Small intestine (tissue), 7 donors: ENCODE measurements around the gene TOR2A. TPM values are rescaled to one million over a fixed set of nuclear protein-coding genes. Genes with fewer than 3 reads are reported as not detected.
"Not testable (repeated sequence)": the region's sequence is repeated elsewhere in the genome, so short reads cannot be mapped to it uniquely, and the experiment has no call there.

ENCODE experiments used
- DNase-seq, 2 donors: peaks; one replicate each; pipeline versions ENCODE4 v3.0.0 to v3.0.0-alpha.2; 2013
- FAIRE-seq: peaks from 2 replicates; lab custom pipeline; 2012; peaks lifted over from hg19 to GRCh38; lab: Jason Lieb, UNC
- H3K27ac ChIP-seq, 3 donors: one replicate each; pipeline ENCODE4 v1.5.1; 2013; ENCODE audit warnings: low read length in 2 of 3, mild to moderate bottlenecking in 2 of 3, control low read depth in 1 of 3, inconsistent platforms in 1 of 3, low read depth in 1 of 3, moderate library complexity in 1 of 3
- H3K27me3 ChIP-seq, 3 donors: one replicate each; pipeline ENCODE4 v1.6.1; 2013; ENCODE audit warnings: low read length in 3 of 3, inconsistent platforms in 1 of 3; ENCODE audit not compliant: control insufficient read depth in 3 of 3, insufficient read depth in 3 of 3
- H3K36me3 ChIP-seq, 3 donors: one replicate each; pipeline ENCODE4 v1.6.1; 2013; ENCODE audit warnings: low read length in 3 of 3, inconsistent platforms in 1 of 3, low read depth in 1 of 3, mild to moderate bottlenecking in 1 of 3, moderate library complexity in 1 of 3; ENCODE audit not compliant: control insufficient read depth in 3 of 3, insufficient read depth in 2 of 3
- H3K4me1 ChIP-seq, 3 donors: one replicate each; pipeline ENCODE4 v1.6.1; 2013; ENCODE audit warnings: low read length in 2 of 3, inconsistent platforms in 1 of 3, low read depth in 1 of 3, mild to moderate bottlenecking in 1 of 3, moderate library complexity in 1 of 3; ENCODE audit not compliant: control insufficient read depth in 3 of 3, insufficient read depth in 2 of 3
- H3K4me3 ChIP-seq, 3 donors: one replicate each; pipeline ENCODE4 v1.5.1; 2013; ENCODE audit warnings: low read length in 3 of 3, control low read depth in 1 of 3, inconsistent platforms in 1 of 3, low read depth in 1 of 3, mild to moderate bottlenecking in 1 of 3, moderate library complexity in 1 of 3
- H3K9me3 ChIP-seq, 2 donors: one replicate each; pipeline ENCODE4 v1.6.1; 2013; ENCODE audit warnings: low read depth in 1 of 2, low read length in 1 of 2; ENCODE audit not compliant: control insufficient read depth in 2 of 2, insufficient read depth in 1 of 2
- WGBS, 3 donors: extraction: QIAGEN DNeasy Blood & Tissue Kit; methylation state at CpG; one replicate each; pipeline ENCODE4 v1.1.7; 2013; 5-methylcytosine and 5-hydroxymethylcytosine counted together
- polyA plus RNA-seq, 4 donors: library from polyadenylated mRNA; stranded (reverse) in 3 of 4; unstranded in 1 of 4; fragments of 200-250 nt in 3 of 4; fragments of 120-200 nt in 1 of 4; gene quantifications; one replicate each; pipeline versions ENCODE4 v1.2.1 to v1.2.3, GENCODE V29; 2013
- donor health status: healthy with polysubstance abuse.
- donor health status: control.
- donor health status: control.
- donor health status: Bipolar disorder and iron deficiency.
- donor health status: healthy.

TOR2A gene
- polyA plus RNA-seq, 4 donors: 13.2 to 24.0 (median 21.1) TPM

DNA sequence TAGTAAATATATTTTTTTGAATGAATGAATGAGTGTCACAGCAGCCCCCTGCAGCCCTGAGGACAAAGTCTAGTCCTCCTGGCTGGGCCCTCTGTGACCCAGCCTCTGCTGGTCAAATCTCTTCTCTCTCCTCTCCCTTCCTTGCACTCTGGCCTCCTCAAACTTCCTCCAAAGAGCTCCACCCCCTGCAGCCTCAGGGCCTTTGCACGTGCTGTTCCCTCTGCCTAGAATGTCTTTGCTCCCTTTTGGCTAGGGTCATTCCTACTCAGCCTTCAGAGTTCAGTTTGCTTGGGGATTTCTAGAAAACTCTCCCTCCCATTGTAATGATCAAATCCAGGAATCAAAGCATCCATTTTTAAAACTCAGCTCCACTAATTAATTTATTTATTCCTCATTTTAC, 30.3 kb upstream of the TOR2A start:
- Histone ChIP-seq H3K27ac (peak overlapping the region in 1 of 3 donors; percentile 18), H3K4me3 (no peak overlapping the region), H3K9me3 (no peaks in the 10 kb centered on the region), H3K27me3 (peaks cover 0 to 45% (median 0%) of the 10 kb centered on the region in 3 donors), H3K36me3 (peaks cover 0 to 2% (median 0%) of the 10 kb centered on the region in 3 donors), H3K4me1 (peaks cover 0 to 4% (median 0%) of the 10 kb centered on the region in 3 donors)
- 75 to 88% (median 82%) methylated on average over 1 of the region's 1 CpG for WGBS, 3 donors
- no peak for FAIRE-seq
- DNase-seq: no peak

DNA sequence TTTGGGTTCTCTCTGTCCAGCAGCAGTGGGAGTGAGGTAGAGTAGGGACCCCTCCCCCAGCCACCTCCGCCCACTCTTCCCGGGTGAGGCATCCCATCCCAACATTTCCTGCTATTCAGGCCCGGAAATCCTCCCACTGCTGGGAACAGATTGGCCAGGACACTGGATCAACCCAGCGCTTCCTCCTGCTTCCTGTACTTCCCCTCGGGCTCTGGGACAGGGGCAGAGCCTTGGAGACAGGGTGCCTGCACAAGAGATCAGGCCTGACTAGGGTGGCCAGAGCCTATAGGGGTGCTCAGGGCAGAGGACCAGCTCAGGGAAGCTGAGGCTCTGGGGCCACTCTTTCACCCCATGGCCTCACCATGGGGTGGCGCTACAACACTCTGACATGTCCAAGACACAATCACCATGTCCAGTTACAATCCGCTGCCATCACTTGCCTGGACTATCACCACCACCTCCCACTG, 28.9 kb upstream of the TOR2A start:
- DNase-seq (peak in 1 of 2 donors; percentile 43), FAIRE-seq (no peak)
- Histone ChIP-seq H3K9me3 (no peaks in the 10 kb centered on the region), H3K27me3 (peaks cover 0 to 39% (median 0%) of the 10 kb centered on the region in 3 donors), H3K36me3 (peaks cover 0 to 2% (median 0%) of the 10 kb centered on the region in 3 donors), H3K4me1 (peaks cover 0 to 2% (median 0%) of the 10 kb centered on the region in 3 donors), H3K27ac (peak overlapping the region in 1 of 3 donors; percentile 41), H3K4me3 (no peak overlapping the region)
- WGBS, 3 donors: 36 to 55% (median 45%) methylated on average over 7 of the region's 7 CpGs

- FAIRE-seq (no peak), DNase-seq (no peak)
- Histone ChIP-seq H3K36me3 (peaks cover 0 to 2% (median 0%) of the 10 kb centered on the region in 3 donors), H3K9me3 (no peaks in the 10 kb centered on the region), H3K27me3 (peaks cover 0 to 37% (median 0%) of the 10 kb centered on the region in 3 donors), H3K4me3 (no peak overlapping the region), H3K27ac (peak overlapping the region in 1 of 3 donors; percentile 49), H3K4me1 (no peaks in the 10 kb centered on the region)
- WGBS, 3 donors: 41 to 56% (median 43%) methylated on average over 16 of the region's 16 CpGs
Measured at GRCh38 chr9:127762111-127762676, 27.1 kb upstream of the TOR2A start.

GRCh38 chr9:127761491-127761956, 26.4 kb upstream of the TOR2A start:
- H3K4me1 ChIP-seq: no peaks in the 10 kb centered on the region
- WGBS, 3 donors: 30 to 59% (median 50%) methylated on average over 5 of the region's 5 CpGs
- FAIRE-seq (no peak), DNase-seq (no peak)
- peaks cover 0 to 2% (median 0%) of the 10 kb centered on the region in 3 donors for H3K36me3 ChIP-seq
- peaks cover 0 to 35% (median 0%) of the 10 kb centered on the region in 3 donors for H3K27me3 ChIP-seq
- H3K9me3 ChIP-seq: no peaks in the 10 kb centered on the region
- H3K4me3 ChIP-seq: no peak overlapping the region
- peak overlapping the region in 1 of 3 donors; percentile 36 for H3K27ac ChIP-seq

- WGBS, 3 donors: 78 to 88% (median 78%) methylated on average over 5 of the region's 5 CpGs
- Histone ChIP-seq H3K36me3 (peaks cover 0 to 2% (median 0%) of the 10 kb centered on the region in 3 donors), H3K4me1 (no peaks in the 10 kb centered on the region), H3K4me3 (no peak overlapping the region), H3K27ac (no peak overlapping the region), H3K9me3 (no peaks in the 10 kb centered on the region), H3K27me3 (peaks cover 0 to 38% (median 0%) of the 10 kb centered on the region in 3 donors)
- FAIRE-seq: no peak
- no peak for DNase-seq
Measured at GRCh38 chr9:127761061-127761460, 26.0 kb upstream of the TOR2A start.

GRCh38 chr9:127758843-127759242, 23.7 kb upstream of the TOR2A start:
- FAIRE-seq (no peak), DNase-seq (no peak)
- no peak overlapping the region for H3K4me3 ChIP-seq
- H3K36me3 ChIP-seq: peaks cover 0 to 2% (median 0%) of the 10 kb centered on the region in 3 donors
- peaks cover 0 to 45% (median 7%) of the 10 kb centered on the region in 3 donors for H3K27me3 ChIP-seq
- H3K27ac ChIP-seq: no peak overlapping the region
- H3K9me3 ChIP-seq: no peaks in the 10 kb centered on the region
- 74 to 90% (median 85%) methylated on average over 5 of the region's 5 CpGs for WGBS, 3 donors
- H3K4me1 ChIP-seq: no peaks in the 10 kb centered on the region

GRCh38 chr9:127756776-127757175, 21.7 kb upstream of the TOR2A start:
- WGBS, 3 donors: 84 to 85% (median 84%) methylated on average over 11 of the region's 11 CpGs
- H3K36me3 ChIP-seq, DNase-seq, H3K9me3 ChIP-seq, FAIRE-seq, H3K27ac ChIP-seq, H3K4me3 ChIP-seq, H3K4me1 ChIP-seq: not testable (repeated sequence)
- H3K27me3 ChIP-seq: peaks cover 0 to 46% (median 8%) of the 10 kb centered on the region in 3 donors

DNA sequence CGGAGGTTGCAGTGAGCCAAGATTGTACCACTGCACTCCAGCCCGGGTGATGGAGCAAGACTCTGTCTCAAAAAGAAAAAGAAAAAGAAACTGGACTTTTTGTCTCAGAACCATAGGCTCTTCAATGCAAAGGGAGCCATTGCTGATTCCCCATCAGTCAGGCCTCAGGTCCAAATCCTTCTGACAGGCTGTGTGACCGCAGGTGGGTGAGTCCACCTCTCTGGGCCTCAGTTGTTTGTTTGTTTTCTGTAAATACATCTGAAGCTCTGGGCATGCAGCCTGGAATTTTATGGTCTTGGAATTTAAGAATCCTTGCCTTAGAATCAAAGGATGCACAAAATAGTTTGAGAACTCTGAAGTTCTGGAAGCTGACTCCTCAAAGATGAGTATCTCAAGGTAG, 21.1 kb upstream of the TOR2A start:
- H3K4me1 ChIP-seq: no peaks in the 10 kb centered on the region
- H3K27me3 ChIP-seq: peaks cover 0 to 46% (median 8%) of the 10 kb centered on the region in 3 donors
- 73 to 87% (median 75%) methylated on average over 3 of the region's 3 CpGs for WGBS, 3 donors
- DNase-seq: no peak
- no peak for FAIRE-seq
- no peaks in the 10 kb centered on the region for H3K36me3 ChIP-seq
- H3K9me3 ChIP-seq: no peaks in the 10 kb centered on the region
- H3K27ac ChIP-seq: no peak overlapping the region
- H3K4me3 ChIP-seq: no peak overlapping the region
